HG02981 (cell line): ENCODE measurements around the gene NFKB2.

Source experiments
- ATAC-seq: cut with Tn5 transposase; IDR thresholded peaks from one replicate; pipeline ENCODE4 v1.9.1; 2021; ENCODE audit warnings: mild to moderate bottlenecking, moderate library complexity; ENCODE audit not compliant: unreplicated experiment

The NFKB2 gene

DNA sequence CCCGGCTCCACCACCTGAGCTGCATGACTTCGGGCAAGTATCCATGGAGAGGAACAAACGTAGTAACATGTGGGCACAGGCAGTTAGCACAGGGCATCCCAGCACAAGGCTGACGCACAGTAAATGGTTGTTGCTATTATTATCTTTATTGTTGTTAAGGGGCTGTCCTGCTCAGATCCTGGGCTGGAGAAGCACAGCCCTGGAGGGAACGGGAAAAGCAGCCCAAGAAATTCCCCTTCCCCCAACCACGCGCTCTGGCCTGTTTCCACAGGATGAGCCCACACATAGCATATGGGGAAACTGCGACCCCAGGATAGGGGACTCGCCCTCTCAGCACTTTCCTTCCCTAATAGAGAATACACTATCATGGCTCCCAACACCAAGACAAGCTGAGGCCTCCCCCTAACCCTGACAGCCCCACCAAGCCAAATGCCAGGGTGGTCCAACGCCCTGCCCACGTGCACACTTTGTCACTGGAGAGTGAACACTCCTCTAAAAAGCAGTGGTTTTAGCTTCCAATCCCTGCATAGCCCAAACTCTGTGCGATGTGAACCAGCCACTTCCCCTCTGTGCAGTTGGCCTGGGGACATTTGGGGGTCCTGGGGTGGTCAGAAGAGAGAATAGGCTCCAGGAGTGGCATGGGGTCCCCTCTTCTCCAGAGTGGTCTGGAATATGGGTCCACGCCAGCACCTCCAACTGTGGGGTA lies 12.1 kb downstream of the NFKB2 start:
- ATAC-seq, result no peak

GRCh38 chr10:102408131-102408727 lies 12.7 kb downstream of the NFKB2 start:
- no peak for ATAC-seq

DNA sequence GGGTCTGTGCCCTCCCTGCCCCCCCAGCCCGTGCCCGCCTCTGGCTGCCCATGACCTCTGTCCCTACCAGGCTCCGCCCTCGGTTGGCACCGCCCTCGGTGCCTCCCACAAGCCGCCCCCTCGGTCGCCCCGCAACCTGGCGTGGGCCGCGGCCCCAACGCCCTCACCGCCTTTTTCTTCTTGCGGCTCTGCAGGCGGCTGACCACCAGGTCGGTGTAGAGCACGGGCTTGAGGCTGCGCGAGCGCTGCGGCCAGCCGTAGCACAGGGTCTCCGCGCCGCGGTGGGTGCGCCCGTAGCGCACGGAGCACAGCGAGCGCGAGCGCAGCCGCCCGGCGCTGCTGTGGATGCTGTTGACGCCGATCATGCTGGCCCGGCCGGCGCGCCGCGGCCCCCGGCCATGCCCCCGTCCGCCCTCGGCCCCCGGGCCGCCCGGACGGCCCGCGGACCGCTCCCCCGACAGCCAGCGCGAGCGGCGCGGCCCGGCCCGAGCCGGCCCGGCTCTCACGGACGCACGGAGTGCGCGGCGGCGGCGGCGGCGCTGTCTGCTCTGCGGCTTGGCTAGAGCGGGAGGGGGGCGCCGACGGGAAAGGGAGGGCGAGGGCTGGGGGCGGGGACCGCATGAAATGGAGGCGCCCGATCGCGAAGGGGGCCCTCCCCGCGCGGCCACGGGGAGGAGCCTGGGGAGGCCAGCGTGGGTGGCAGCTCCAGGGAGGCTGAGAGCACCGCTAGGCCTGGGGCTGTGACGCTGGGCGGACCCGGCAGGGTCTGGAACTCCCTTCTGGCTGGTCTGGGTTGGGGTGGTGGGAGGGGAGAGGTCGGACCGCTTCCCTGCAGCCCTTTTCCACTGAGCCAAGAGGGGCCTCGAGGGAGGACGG lies 13.5 kb downstream of the NFKB2 start:
- ATAC-seq, result no peak

GRCh38 chr10:102409604-102410428 lies 14.3 kb downstream of the NFKB2 start:
- no peak for ATAC-seq

GRCh38 chr10:102410429-102411073 lies 15.0 kb downstream of the NFKB2 start:
- no peak for ATAC-seq

DNA sequence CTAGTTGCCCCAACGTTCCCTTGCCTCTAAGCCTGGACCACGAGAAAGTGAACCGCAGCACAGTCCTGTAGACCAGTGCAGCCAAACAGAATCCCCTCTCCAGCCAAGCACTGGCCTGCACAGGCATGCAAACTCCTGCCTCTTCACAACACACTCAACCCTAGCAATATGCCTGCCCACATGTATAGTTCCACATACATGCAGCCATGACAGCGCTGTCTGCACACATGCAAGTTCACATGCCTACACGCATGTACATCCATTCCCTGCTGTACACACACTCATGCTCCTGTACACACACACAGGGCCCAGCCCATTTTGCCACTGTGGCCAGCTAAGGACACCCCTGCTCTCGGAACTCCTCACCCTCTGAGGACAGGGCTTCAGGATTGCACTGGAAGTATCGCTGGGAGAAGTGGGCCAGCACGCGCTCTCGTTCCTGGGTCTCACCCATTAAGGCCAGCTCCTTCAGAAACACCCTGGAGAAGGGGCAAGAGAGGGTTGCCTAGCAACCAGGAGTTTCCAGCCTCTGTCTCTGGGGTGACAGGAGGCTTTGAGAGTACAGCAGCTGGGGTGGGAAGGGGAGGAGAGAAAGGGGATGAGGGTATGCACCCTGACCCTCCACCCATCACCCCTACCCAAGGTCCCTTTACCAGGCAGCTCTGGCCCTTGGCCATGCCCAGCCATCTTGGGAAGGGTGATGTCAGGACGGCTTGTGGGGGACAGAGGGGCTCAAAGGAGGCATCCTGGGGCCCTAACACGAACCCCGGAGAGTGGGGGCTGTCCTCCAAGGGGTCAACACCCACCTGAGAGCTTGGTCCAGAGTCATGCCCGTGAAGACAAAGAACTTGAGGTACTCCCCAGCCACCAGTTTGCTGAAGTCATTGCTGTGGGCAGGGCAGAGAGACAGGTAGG lies 16.1 kb downstream of the NFKB2 start:
- no peak for ATAC-seq

GRCh38 chr10:102412293-102412692 lies 16.8 kb downstream of the NFKB2 start:
- no peak for ATAC-seq

GRCh38 chr10:102413053-102413705 lies 17.7 kb downstream of the NFKB2 start:
- no peak for ATAC-seq

GRCh38 chr10:102413806-102414561 lies 18.5 kb downstream of the NFKB2 start:
- ATAC-seq, result no peak

GRCh38 chr10:102414749-102415148 lies 19.2 kb downstream of the NFKB2 start:
- ATAC-seq, result no peak

DNA sequence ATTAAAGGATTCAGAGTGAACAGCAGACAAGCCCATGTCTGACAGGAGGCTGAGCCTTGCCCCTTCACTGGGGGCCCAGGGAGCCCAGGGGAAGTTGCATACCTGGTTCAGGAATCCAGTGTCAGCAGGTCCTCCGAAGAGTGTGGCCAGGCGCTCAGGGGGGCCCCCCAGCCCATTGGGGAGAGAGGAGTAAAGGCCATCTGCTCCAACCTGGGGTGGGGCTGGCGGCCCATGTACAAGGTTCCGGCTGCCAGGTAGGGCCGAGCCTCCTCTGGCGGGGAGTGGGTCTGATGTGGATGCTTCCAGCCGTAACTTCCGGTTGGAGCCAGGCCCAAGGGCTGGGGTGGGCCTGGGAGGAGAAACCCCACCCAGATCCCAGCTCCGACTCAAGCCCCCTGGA lies 20.8 kb downstream of the NFKB2 start:
- ATAC-seq, result no peak

- ATAC-seq, result no peak
These were observed 21.2 kb downstream of the NFKB2 start for GRCh38 chr10:102416695-102417094.

DNA sequence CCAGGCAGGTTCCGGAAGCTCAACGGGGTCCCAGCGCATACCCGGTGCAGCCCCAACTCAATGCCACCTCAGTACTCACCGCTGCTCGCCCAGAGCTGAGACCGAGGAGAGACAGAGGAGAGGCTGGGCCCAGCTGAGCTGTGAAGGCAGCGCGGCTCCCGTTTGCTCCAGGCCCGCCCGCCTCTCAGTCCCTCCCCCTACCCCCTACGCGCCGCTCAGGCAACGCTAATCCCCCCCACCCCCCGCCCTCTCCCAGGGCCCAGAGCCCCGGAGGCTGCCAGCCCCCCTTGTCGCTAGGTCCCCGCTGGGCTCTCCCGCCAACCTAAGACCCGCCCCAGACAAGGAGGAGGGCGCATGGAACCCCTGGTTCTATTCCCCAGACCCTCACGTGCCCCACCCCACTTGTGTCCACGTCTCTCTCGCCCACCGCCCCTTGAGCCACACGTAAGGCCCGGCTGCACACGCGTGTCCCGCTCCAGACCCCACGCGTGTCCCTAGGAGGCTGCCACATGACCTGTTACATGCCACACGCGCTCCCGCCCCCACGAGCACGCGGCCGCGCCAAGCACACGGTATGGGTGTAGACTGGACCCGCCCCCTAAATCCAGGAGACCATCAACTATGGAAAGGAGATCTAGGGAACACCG lies 23.2 kb downstream of the NFKB2 start, which contains the start of gene PSD:
Gene PSD, minus strand, starts transcription at position 164 of the 647 bp plus-strand sequence. CDS start 1,747 bp downstream, outside the sequence.
- ATAC-seq, result no peak

- ATAC-seq, result no peak
These were observed 24.0 kb downstream of the NFKB2 start for GRCh38 chr10:102419269-102420180.

- no peak for ATAC-seq
These were observed 24.7 kb downstream of the NFKB2 start for GRCh38 chr10:102420181-102420713.
